ENCODE results near the gene CCDC187. TPM values are rescaled to one million over a fixed set of nuclear protein-coding genes. Genes with fewer than 3 reads are reported as not detected.
A peak's percentile ranks its signal among the peaks of the same experiment; 100 is the strongest.

The CCDC187 gene
- total RNA-seq, 1 experiment from 2014 or later = 0.04 TPM

DNA sequence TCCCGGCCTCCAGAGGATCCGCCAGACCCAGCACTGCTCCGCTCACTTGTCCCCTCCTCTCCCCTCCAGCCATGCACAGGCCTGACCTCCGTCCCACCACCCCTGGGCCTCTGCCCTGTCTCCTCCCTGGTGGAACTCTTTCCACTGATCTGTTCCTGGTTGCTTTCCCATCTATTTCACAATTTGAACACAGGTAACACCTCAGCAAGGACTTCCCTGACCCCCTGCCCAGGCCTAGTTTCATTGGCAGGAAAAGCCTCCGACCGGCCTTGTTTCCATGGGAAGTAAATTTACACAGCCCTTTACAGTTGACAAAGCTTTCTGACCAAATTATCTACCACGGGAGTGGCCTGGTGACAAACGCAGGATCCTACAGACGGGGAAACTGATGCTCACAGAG lies 73.1 kb downstream of the CCDC187 start (continued):
- TF ChIP-seq EMX1 (CRISPR knock-in tag; IDR thresholded peaks at IDR 0.05) (no peak), ATF1 (CRISPR knock-in tag; IDR thresholded peaks at IDR 0.05) (no peak), SOX15 (CRISPR knock-in tag; IDR thresholded peaks at IDR 0.05) (no peak)
- TF ChIP-seq, protein P1, sequence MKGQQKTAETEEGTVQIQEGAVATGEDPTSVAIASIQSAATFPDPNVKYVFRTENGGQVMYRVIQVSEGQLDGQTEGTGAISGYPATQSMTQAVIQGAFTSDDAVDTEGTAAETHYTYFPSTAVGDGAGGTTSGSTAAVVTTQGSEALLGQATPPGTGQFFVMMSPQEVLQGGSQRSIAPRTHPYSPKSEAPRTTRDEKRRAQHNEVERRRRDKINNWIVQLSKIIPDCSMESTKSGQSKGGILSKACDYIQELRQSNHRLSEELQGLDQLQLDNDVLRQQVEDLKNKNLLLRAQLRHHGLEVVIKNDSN (CRISPR knock-in tag; IDR thresholded peaks at IDR 0.05) = no peak
- TF ChIP-seq, protein P2, sequence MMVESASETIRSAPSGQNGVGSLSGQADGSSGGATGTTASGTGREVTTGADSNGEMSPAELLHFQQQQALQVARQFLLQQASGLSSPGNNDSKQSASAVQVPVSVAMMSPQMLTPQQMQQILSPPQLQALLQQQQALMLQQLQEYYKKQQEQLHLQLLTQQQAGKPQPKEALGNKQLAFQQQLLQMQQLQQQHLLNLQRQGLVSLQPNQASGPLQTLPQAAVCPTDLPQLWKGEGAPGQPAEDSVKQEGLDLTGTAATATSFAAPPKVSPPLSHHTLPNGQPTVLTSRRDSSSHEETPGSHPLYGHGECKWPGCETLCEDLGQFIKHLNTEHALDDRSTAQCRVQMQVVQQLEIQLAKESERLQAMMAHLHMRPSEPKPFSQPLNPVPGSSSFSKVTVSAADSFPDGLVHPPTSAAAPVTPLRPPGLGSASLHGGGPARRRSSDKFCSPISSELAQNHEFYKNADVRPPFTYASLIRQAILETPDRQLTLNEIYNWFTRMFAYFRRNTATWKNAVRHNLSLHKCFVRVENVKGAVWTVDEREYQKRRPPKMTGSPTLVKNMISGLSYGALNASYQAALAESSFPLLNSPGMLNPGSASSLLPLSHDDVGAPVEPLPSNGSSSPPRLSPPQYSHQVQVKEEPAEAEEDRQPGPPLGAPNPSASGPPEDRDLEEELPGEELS (CRISPR knock-in tag; IDR thresholded peaks at IDR 0.05) = no peak

DNA sequence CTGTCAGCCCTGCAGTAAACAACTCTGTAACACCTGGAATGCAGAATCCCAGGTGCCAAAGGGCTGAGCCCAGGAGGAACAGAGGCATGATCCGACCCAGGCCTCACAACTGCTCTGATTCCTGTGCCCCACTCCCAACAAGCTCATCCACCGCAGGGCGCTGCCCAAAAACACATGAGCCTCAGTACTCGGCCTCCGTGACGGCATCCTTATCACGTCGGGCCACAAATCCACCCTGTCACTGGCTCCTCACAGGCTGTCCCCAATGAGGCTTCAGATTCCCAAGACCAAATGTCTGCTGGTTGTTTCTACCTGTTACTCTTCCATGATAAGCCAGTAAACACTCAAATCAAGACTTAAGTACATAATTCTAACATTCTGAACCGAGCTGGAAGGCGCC lies 73.5 kb downstream of the CCDC187 start:
- Mint-ChIP-seq H3K4me3 (no peak overlapping the region), H3K4me1 (peaks cover 4% of the 10 kb centered on the region; the same call in 1 of the 2 replicates), H3K27ac (no peak overlapping the region; the same call in 1 of the 2 replicates), H3K36me3 (peaks cover 10% of the 10 kb centered on the region), H3K27me3 (ENCODE audit: low read depth) (no peaks in the 10 kb centered on the region), H3K9me3 (no peaks in the 10 kb centered on the region)
- CTCF ChIA-PET = interaction anchor here (0.8 kb wide), 1 partner anchor 94 kb away, joined by 3 read pairs; no protein-coding TSS in a partner anchor
- POLR2A ChIA-PET = no interaction called here
- TF ChIP-seq GABPB1 (CRISPR knock-in tag; IDR thresholded peaks at IDR 0.05) (no peak), ESRRA (CRISPR knock-in tag; IDR thresholded peaks at IDR 0.05; ENCODE audit: borderline replicate concordance) (no peak), ZNF671 (CRISPR knock-in tag; IDR thresholded peaks at IDR 0.05) (no peak)
- no peak for ATAC-seq
- DNase-seq (ENCODE audit: low spot score) = no peak

DNA sequence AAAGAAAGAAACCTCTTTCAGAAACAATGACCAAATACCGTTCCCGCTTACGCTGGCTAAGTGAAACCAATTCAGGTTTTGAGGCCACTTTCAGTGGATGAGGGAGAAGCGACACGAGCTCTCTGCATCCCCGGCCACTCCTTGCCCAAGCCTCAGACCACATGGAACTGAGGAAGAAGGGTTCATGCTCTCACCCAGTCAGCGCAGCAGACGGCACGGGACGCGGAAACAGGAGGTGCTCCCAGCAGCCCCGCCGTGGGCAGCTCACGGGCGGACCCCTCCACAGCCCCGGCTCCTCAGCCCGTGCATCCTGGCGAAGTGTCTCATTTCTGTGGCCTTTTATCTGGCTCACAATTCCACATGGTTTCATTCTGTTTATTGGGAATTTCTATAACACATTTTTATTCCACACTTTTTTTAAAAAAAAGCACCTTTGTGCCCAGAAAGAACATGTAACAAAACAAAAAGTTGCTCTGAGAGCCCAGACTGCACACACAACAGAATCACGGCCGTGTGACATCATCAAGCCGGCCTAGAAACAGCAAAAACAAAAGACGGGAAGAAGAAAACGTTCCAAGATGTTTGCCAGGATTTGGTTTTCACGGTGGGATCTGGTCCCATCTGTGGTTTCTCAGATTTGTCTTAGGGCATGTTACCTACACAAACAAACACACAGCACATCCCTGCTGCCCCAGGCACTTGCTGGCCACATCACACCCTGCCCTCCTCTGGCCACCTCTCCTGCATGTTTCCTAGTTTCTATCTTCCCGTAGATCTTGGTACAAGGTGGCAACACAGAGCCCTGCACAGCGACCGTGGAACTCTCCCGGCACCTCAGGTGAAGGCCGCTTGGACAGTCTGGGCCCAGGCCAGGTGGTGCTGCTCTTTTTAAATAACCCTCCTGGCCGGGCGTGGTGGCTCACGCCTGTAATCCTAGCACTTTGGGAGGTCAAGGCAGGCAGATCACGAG lies 74.5 kb downstream of the CCDC187 start:
- DNase-seq (ENCODE audit: low spot score) (no peak), ATAC-seq (no peak)
- Mint-ChIP-seq H3K36me3 (peaks cover 9% of the 10 kb centered on the region; the same call in 1 of the 2 replicates), H3K27me3 (ENCODE audit: low read depth) (no peaks in the 10 kb centered on the region), H3K4me3 (no peak overlapping the region), H3K9me3 (no peaks in the 10 kb centered on the region), H3K27ac (peak overlapping the region; percentile 79), H3K4me1 (peaks cover 6% of the 10 kb centered on the region; the same call in 1 of the 2 replicates)
- TF ChIP-seq PRRX2 (CRISPR knock-in tag; IDR thresholded peaks at IDR 0.05) = no peak
- CTCF ChIA-PET = interaction anchor here (1.1 to 1.4 kb wide), 2 partner anchors 37 to 54 kb away, joined by 3 to 5 read pairs; no protein-coding TSS in a partner anchor
- POLR2A ChIA-PET = no interaction called here

DNA sequence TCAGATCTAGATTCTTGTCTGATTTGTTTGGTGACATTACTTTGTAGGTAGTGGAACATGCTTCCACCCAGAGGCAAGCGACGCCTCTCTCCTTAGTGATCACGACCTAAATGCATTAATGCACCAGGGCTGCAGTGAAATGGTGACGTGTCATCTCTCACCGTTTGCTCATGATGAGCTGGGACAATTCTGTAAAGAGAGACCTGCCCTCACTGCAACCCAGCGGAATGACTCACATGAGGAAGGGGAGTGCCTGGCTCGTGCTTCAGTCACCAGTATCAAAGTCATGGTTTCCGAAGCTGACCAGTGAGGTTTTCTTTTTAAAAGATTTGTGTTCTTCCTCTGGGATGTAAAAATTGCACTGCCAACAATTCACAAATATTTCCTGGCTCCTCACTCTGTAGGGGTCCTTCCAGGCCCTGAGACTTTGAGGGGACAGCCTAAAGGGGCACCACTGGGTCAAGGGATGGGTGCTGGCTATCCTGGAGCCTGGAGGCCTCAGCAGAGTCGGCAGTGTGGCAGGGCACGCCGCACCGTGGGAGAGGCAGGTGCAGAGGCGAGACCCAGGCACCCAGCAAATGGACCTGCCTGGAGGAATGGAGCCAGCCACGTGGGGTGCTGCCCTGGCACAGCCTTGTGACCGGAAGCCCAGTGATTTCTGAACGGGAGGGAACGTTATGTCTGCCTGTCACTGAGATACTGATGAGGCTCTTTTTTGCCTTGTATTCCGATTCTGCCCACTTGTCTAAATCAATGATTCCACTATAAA lies 75.6 kb downstream of the CCDC187 start:
- no peak overlapping the region for H3K4me3 Mint-ChIP-seq
- TF ChIP-seq, protein P3, sequence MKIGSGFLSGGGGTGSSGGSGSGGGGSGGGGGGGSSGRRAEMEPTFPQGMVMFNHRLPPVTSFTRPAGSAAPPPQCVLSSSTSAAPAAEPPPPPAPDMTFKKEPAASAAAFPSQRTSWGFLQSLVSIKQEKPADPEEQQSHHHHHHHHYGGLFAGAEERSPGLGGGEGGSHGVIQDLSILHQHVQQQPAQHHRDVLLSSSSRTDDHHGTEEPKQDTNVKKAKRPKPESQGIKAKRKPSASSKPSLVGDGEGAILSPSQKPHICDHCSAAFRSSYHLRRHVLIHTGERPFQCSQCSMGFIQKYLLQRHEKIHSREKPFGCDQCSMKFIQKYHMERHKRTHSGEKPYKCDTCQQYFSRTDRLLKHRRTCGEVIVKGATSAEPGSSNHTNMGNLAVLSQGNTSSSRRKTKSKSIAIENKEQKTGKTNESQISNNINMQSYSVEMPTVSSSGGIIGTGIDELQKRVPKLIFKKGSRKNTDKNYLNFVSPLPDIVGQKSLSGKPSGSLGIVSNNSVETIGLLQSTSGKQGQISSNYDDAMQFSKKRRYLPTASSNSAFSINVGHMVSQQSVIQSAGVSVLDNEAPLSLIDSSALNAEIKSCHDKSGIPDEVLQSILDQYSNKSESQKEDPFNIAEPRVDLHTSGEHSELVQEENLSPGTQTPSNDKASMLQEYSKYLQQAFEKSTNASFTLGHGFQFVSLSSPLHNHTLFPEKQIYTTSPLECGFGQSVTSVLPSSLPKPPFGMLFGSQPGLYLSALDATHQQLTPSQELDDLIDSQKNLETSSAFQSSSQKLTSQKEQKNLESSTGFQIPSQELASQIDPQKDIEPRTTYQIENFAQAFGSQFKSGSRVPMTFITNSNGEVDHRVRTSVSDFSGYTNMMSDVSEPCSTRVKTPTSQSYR (CRISPR knock-in tag; IDR thresholded peaks at IDR 0.05) = no peak
- no peak for TF ChIP-seq NR2C2 (CRISPR knock-in tag; IDR thresholded peaks at IDR 0.05)
- no peak for TF ChIP-seq NFATC4 (CRISPR knock-in tag; IDR thresholded peaks at IDR 0.05)
- TF ChIP-seq, protein P4, sequence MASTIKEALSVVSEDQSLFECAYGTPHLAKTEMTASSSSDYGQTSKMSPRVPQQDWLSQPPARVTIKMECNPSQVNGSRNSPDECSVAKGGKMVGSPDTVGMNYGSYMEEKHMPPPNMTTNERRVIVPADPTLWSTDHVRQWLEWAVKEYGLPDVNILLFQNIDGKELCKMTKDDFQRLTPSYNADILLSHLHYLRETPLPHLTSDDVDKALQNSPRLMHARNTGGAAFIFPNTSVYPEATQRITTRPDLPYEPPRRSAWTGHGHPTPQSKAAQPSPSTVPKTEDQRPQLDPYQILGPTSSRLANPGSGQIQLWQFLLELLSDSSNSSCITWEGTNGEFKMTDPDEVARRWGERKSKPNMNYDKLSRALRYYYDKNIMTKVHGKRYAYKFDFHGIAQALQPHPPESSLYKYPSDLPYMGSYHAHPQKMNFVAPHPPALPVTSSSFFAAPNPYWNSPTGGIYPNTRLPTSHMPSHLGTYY (CRISPR knock-in tag; IDR thresholded peaks at IDR 0.05) = no peak
- no peak for TF ChIP-seq KAT7 (CRISPR knock-in tag; IDR thresholded peaks at IDR 0.05; ENCODE audit: borderline replicate concordance)
- no peak for TF ChIP-seq EMX1 (CRISPR knock-in tag; IDR thresholded peaks at IDR 0.05)
- TF ChIP-seq, protein P5, sequence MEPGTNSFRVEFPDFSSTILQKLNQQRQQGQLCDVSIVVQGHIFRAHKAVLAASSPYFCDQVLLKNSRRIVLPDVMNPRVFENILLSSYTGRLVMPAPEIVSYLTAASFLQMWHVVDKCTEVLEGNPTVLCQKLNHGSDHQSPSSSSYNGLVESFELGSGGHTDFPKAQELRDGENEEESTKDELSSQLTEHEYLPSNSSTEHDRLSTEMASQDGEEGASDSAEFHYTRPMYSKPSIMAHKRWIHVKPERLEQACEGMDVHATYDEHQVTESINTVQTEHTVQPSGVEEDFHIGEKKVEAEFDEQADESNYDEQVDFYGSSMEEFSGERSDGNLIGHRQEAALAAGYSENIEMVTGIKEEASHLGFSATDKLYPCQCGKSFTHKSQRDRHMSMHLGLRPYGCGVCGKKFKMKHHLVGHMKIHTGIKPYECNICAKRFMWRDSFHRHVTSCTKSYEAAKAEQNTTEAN (CRISPR knock-in tag; IDR thresholded peaks at IDR 0.05) = no peak
- no peak for ATAC-seq
- no peak for DNase-seq (ENCODE audit: low spot score)
- no peaks in the 10 kb centered on the region for H3K27me3 Mint-ChIP-seq (ENCODE audit: low read depth)
- H3K27ac Mint-ChIP-seq = peak overlapping the region; percentile 80
- CTCF ChIA-PET = interaction anchor here (1.1 to 2.8 kb wide), 4 partner anchors 39 to 87 kb away, joined by 3 to 9 read pairs (median 4); no protein-coding TSS in a partner anchor
- peaks cover 2% of the 10 kb centered on the region; the same call in 1 of the 2 replicates for H3K4me1 Mint-ChIP-seq
- H3K36me3 Mint-ChIP-seq = peaks cover 13% of the 10 kb centered on the region
- POLR2A ChIA-PET = no interaction called here
- H3K9me3 Mint-ChIP-seq = no peaks in the 10 kb centered on the region
